OCI-LY7 (cell line): ENCODE results near the gene INF2. TPM values are rescaled to one million over a fixed set of nuclear protein-coding genes. Genes with fewer than 3 reads are reported as not detected.
A peak's percentile ranks its signal among the peaks of the same experiment; 100 is the strongest.

Experiments
- BruUV-seq: library from RNA; stranded (reverse); fragments of 400-500 nt; replicated peaks from 2 replicates; lab custom pipeline; 2021; lab: Mats Ljungman, UMichigan
- CTCF ChIA-PET: fragments of 300-600 bp; sonication (Branson Sonifier 250); formaldehyde crosslinking; loops from one replicate; lab custom pipeline; 2022; ENCODE audit warnings: antibody characterized with exemption; ENCODE audit not compliant: unreplicated experiment; lab: Charles Lee
- POLR2A ChIA-PET: fragments of 300-600 bp; sonication (Branson Sonifier 250); formaldehyde crosslinking; loops from one replicate; lab custom pipeline; 2022; ENCODE audit warnings: antibody characterized with exemption; lab: Charles Lee
- DNase-seq: peaks from one replicate; pipeline ENCODE4 v3.0.0-alpha.2; 2015; ENCODE audit warnings: low spot score
- H2AFZ ChIP-seq: fragments of 200-600 bp; sonication (generic), shearing (Covaris generic); 2 replicates; pipeline ENCODE4 v1.6.1; 2014; ENCODE audit warnings: mild to moderate bottlenecking, antibody characterized with exemption, low read length, moderate library complexity
- H3K27ac ChIP-seq: fragments of 200-600 bp; sonication (generic); 2 replicates; pipeline ENCODE4 v1.5.1; 2014; ENCODE audit warnings: mixed run types, low read depth, mild to moderate bottlenecking, moderate library complexity, low read length, inconsistent platforms; ENCODE audit not compliant: poor library complexity, severe bottlenecking
- H3K36me3 ChIP-seq: fragments of 200-600 bp; sonication (generic); 2 replicates; pipeline ENCODE4 v1.6.1; 2014; ENCODE audit warnings: mild to moderate bottlenecking, antibody characterized with exemption, low read length, moderate library complexity, mixed read lengths; ENCODE audit not compliant: insufficient read depth
- H3K4me1 ChIP-seq: fragments of 200-600 bp; sonication (generic); 2 replicates; pipeline ENCODE4 v1.5.1; 2014; ENCODE audit warnings: mild to moderate bottlenecking, low read length; ENCODE audit not compliant: insufficient read depth, poor library complexity, severe bottlenecking
- H3K4me2 ChIP-seq: fragments of 200-600 bp; sonication (generic); 2 replicates; pipeline ENCODE4 v1.6.1; 2014; ENCODE audit warnings: mild to moderate bottlenecking, low read length
- H3K4me3 ChIP-seq: fragments of 200-600 bp; sonication (generic); 2 replicates; pipeline ENCODE4 v1.5.1; 2014; ENCODE audit warnings: mild to moderate bottlenecking, low read depth, low read length; ENCODE audit not compliant: poor library complexity, severe bottlenecking
- H3K79me2 ChIP-seq: fragments of 200-600 bp; sonication (generic); 2 replicates; pipeline ENCODE4 v1.6.1; 2016; ENCODE audit warnings: low read depth, mild to moderate bottlenecking, low read length, moderate library complexity, mixed read lengths; ENCODE audit not compliant: insufficient read depth
- H3K9me2 ChIP-seq: fragments of 200-600 bp; sonication (generic); 2 replicates; pipeline ENCODE4 v1.6.1; 2016; ENCODE audit warnings: mild to moderate bottlenecking, low read length, mixed read lengths; ENCODE audit not compliant: insufficient read depth
- H3K9me3 ChIP-seq: fragments of 200-600 bp; sonication (generic); 2 replicates; pipeline ENCODE4 v1.6.1; 2014; ENCODE audit warnings: mild to moderate bottlenecking, mixed run types, low read length, mixed read lengths
- H4K20me1 ChIP-seq: fragments of 200-600 bp; sonication (generic); 2 replicates; pipeline ENCODE4 v1.6.1; 2014; ENCODE audit warnings: mild to moderate bottlenecking, antibody characterized with exemption, low read length, moderate library complexity, mixed read lengths; ENCODE audit not compliant: insufficient read depth
- EZH2phosphoT487 ChIP-seq: fragments of 200-600 bp; sonication (generic); IDR thresholded peaks from 2 replicates; pipeline ENCODE4 v1.6.1; 2018; ENCODE audit warnings: low read depth, borderline replicate concordance, mild to moderate bottlenecking, mixed run types, antibody characterized with exemption, low read length, moderate library complexity, mixed read lengths
- intact Hi-C: fragments of 100-400 bp; cut with micrococcal nuclease; formaldehyde crosslinking; loops from one replicate; pipeline ENCODE4 v1.10.0; 2022; ENCODE audit not compliant: unreplicated experiment
- total RNA-seq, 2 experiments: library from RNA; depleted of rRNA in 1 of 2; stranded (reverse); fragments of >200 nt in 1 of 2; shearing (Covaris generic) in 1 of 2; gene quantifications; 2 replicates each; pipeline ENCODE4 v1.2.3, GENCODE V29; 2014 to 2022
- TF ChIP-seq, protein P1 (sequence below): fragments of 200-600 bp; sonication (generic); conservative IDR thresholded peaks from 2 replicates; pipeline ENCODE4 v1.5.1; 2014; ENCODE audit warnings: mild to moderate bottlenecking, antibody characterized with exemption, low read length, moderate library complexity, mixed read lengths

INF2 gene
- total RNA-seq, 2 experiments from 2014 or later: 39.4 to 51.6 TPM

GRCh38 chr14:104650981-104651875, 38.2 kb upstream of the INF2 start:
- intact Hi-C loops: loop anchor here (1.0 kb wide), 2 partner anchors 30 to 57 kb away; no protein-coding TSS in a partner anchor
- H3K9me2 ChIP-seq: no peaks in the 10 kb centered on the region
- H3K4me2 ChIP-seq: peak overlapping the region; percentile 86
- no peak for DNase-seq
- H3K79me2 ChIP-seq: no peaks in the 10 kb centered on the region
- H3K36me3 ChIP-seq: no peaks in the 10 kb centered on the region
- H3K4me1 ChIP-seq: peaks cover 28% of the 10 kb centered on the region
- H3K27ac ChIP-seq: no peak overlapping the region
- POLR2A ChIA-PET: interaction anchor here (1.2 kb wide), 1 partner anchor 10 kb away, joined by 4 read pairs; no protein-coding TSS in a partner anchor
- H3K4me3 ChIP-seq: no peak overlapping the region
- H3K9me3 ChIP-seq: no peaks in the 10 kb centered on the region
- TF ChIP-seq, protein P1, sequence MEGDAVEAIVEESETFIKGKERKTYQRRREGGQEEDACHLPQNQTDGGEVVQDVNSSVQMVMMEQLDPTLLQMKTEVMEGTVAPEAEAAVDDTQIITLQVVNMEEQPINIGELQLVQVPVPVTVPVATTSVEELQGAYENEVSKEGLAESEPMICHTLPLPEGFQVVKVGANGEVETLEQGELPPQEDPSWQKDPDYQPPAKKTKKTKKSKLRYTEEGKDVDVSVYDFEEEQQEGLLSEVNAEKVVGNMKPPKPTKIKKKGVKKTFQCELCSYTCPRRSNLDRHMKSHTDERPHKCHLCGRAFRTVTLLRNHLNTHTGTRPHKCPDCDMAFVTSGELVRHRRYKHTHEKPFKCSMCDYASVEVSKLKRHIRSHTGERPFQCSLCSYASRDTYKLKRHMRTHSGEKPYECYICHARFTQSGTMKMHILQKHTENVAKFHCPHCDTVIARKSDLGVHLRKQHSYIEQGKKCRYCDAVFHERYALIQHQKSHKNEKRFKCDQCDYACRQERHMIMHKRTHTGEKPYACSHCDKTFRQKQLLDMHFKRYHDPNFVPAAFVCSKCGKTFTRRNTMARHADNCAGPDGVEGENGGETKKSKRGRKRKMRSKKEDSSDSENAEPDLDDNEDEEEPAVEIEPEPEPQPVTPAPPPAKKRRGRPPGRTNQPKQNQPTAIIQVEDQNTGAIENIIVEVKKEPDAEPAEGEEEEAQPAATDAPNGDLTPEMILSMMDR: no peak
- TF ChIP-seq EZH2phosphoT487: no peak
- no peak overlapping the region for H2AFZ ChIP-seq
- no TSS peak for BruUV-seq
- CTCF ChIA-PET: interaction anchor here (0.5 to 0.6 kb wide), 2 partner anchors 31 to 309 kb away, joined by 4 to 6 read pairs; no protein-coding TSS in a partner anchor
- no peaks in the 10 kb centered on the region for H4K20me1 ChIP-seq

DNA sequence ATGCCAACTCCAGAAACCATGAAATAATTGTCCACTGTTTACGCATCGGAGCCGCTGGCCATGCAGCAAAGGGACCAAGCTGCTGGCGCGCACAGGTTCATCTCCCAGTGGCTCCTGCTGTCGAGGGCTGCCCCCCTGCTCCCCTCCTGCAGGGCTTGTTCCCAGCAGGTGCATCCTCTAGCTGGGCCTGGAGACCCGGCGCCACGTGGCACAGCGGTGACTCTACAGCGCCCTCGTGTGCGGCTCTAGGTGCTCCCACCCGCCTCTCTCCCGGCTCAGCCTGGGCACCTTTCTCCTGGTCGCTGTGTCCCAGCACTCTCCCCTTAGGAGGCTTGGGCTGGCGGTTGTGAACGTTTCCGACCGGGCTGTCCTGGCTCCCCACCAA, 37.5 kb upstream of the INF2 start:
- Histone ChIP-seq H3K9me2 (no peaks in the 10 kb centered on the region), H3K9me3 (no peaks in the 10 kb centered on the region), H3K79me2 (no peaks in the 10 kb centered on the region), H3K4me1 (peaks cover 34% of the 10 kb centered on the region), H4K20me1 (no peaks in the 10 kb centered on the region), H3K4me3 (no peak overlapping the region), H3K27ac (no peak overlapping the region), H3K4me2 (no peak overlapping the region), H3K36me3 (no peaks in the 10 kb centered on the region), H2AFZ (no peak overlapping the region)
- CTCF ChIA-PET: no interaction called here
- POLR2A ChIA-PET: interaction anchor here (1.2 kb wide), 1 partner anchor 9 kb away, joined by 4 read pairs; no protein-coding TSS in a partner anchor
- intact Hi-C loops: no loop called here
- DNase-seq: no peak
- TF ChIP-seq EZH2phosphoT487: no peak
- TF ChIP-seq, protein P1: no peak
- no TSS peak for BruUV-seq

DNA sequence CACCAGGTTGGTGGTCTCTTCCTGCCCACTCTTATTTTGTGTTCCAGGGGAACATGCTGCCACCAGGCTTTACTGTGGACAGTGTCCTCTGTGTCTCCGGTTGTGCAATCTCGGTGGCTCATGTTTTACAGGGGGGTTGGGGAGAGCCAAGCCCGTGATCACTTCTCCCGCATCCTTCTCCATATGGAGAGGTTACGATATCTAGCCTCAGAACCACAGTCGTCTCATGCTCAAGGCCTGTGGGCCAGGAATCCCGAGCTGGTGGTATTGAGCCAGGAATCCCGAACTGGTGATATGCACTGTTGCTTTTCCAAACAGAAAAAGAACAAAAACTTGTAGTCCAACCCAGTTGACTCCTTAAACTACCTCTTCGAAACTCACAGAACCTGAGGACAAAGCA, 37.0 kb upstream of the INF2 start:
- CTCF ChIA-PET: no interaction called here

More for the DNA sequence above, 37.0 kb upstream of the INF2 start:
- intact Hi-C loops: no loop called here
- peaks cover 39% of the 10 kb centered on the region for H3K4me1 ChIP-seq
- H3K79me2 ChIP-seq: no peaks in the 10 kb centered on the region
- no peak overlapping the region for H3K4me2 ChIP-seq
- no peak overlapping the region for H3K4me3 ChIP-seq
- POLR2A ChIA-PET: no interaction called here
- no TSS peak for BruUV-seq
- H3K9me3 ChIP-seq: no peaks in the 10 kb centered on the region
- TF ChIP-seq, protein P1: no peak
- TF ChIP-seq EZH2phosphoT487: no peak
- no peaks in the 10 kb centered on the region for H4K20me1 ChIP-seq
- DNase-seq: no peak
- H3K27ac ChIP-seq: no peak overlapping the region
- no peaks in the 10 kb centered on the region for H3K9me2 ChIP-seq
- H3K36me3 ChIP-seq: no peaks in the 10 kb centered on the region
- no peak overlapping the region for H2AFZ ChIP-seq
